CD14-positive monocyte (primary cell): Measurements from ENCODE around the gene THOC5. TPM values are rescaled to one million over a fixed set of nuclear protein-coding genes. Genes with fewer than 3 reads are reported as not detected.

ENCODE experiments used
- DNase-seq, 3 donors: peaks; one replicate each; pipeline ENCODE4 v3.0.0-alpha.2; 2011 to 2022
- H2AFZ ChIP-seq: 2 replicates; pipeline ENCODE4 v1.6.0; 2012; ENCODE audit warnings: mild to moderate bottlenecking, low read depth, low read length, inconsistent platforms; ENCODE audit not compliant: insufficient read depth, poor library complexity, severe bottlenecking
- H3K27ac ChIP-seq, 2 donors: 1 replicate in 1 of 2; 2 replicates in 1 of 2; pipeline ENCODE4 v1.5.1; 2012 to 2013; ENCODE audit warnings: low read length in 2 of 2, control low read depth in 1 of 2, inconsistent platforms in 1 of 2, low read depth in 1 of 2, mild to moderate bottlenecking in 1 of 2
- H3K27me3 ChIP-seq, 2 donors: one replicate each; pipeline versions ENCODE4 v1.6.0 to v1.6.1; 2011 to 2013; ENCODE audit warnings: low read length in 2 of 2; ENCODE audit not compliant: control insufficient read depth in 2 of 2, insufficient read depth in 2 of 2
- H3K36me3 ChIP-seq, 2 donors: replicated peaks in 1 of 2; 1 replicate in 1 of 2; 2 replicates in 1 of 2; pipeline versions ENCODE4 v1.5.1 to v1.6.1; 2012 to 2013; ENCODE audit warnings: low read length in 2 of 2, control low read depth in 1 of 2, inconsistent platforms in 1 of 2, mild to moderate bottlenecking in 1 of 2; ENCODE audit not compliant: insufficient read depth in 2 of 2, control insufficient read depth in 1 of 2
- H3K4me1 ChIP-seq, 2 donors: 1 replicate in 1 of 2; 2 replicates in 1 of 2; pipeline versions ENCODE4 v1.5.1 to v1.6.1; 2012 to 2013; ENCODE audit warnings: low read length in 2 of 2, control low read depth in 1 of 2, inconsistent platforms in 1 of 2, mild to moderate bottlenecking in 1 of 2, moderate library complexity in 1 of 2; ENCODE audit not compliant: insufficient read depth in 2 of 2, control insufficient read depth in 1 of 2
- H3K4me2 ChIP-seq: replicated peaks from 2 replicates; pipeline ENCODE3; 2012; ENCODE audit warnings: low read length, moderate library complexity, mild to moderate bottlenecking; ENCODE audit not compliant: poor library complexity, severe bottlenecking; ENCODE audit errors: extremely low read depth
- H3K4me3 ChIP-seq, 3 experiments: fragments of 200-600 bp in 1 of 3; sonication (generic) in 1 of 3; replicated peaks in 1 of 3; 1 replicate in 2 of 3; 2 replicates in 1 of 3; pipeline ENCODE4 v1.5.1; 2011 to 2013; ENCODE audit warnings: low read length in 3 of 3, mild to moderate bottlenecking in 3 of 3, control low read depth in 2 of 3, low read depth in 2 of 3, inconsistent platforms in 1 of 3, moderate library complexity in 1 of 3
- H3K79me2 ChIP-seq: 2 replicates; pipeline ENCODE4 v1.6.0; 2012; ENCODE audit warnings: mild to moderate bottlenecking, control low read depth, inconsistent platforms, low read length, moderate library complexity; ENCODE audit not compliant: insufficient read depth
- H3K9ac ChIP-seq: 2 replicates; pipeline ENCODE4 v1.6.0; 2017; ENCODE audit warnings: low read length, mild to moderate bottlenecking; ENCODE audit not compliant: insufficient read depth, poor library complexity, severe bottlenecking
- H3K9me3 ChIP-seq, 2 donors: replicated peaks in 1 of 2; 1 replicate in 1 of 2; 2 replicates in 1 of 2; pipeline versions ENCODE4 v1.5.1 to v1.6.1; 2012 to 2013; ENCODE audit warnings: low read length in 2 of 2, control low read depth in 1 of 2; ENCODE audit not compliant: control insufficient read depth in 1 of 2, insufficient read depth in 1 of 2
- H4K20me1 ChIP-seq: 2 replicates; pipeline ENCODE4 v1.6.0; 2012; ENCODE audit warnings: mild to moderate bottlenecking, low read length, control low read depth, moderate library complexity; ENCODE audit not compliant: insufficient read depth
- H3K27ac Mint-ChIP-seq, 7 donors: one replicate each; pipeline ENCODE4 v1.8.0; 2020; ENCODE audit warnings: mild to moderate bottlenecking in 7 of 7, mixed read lengths in 7 of 7, moderate library complexity in 6 of 7, inconsistent platforms in 2 of 7
- H3K27me3 Mint-ChIP-seq, 3 donors: one replicate each; pipeline ENCODE4 v1.8.0; 2021 to 2022; ENCODE audit warnings: low read depth in 3 of 3, mild to moderate bottlenecking in 3 of 3, mixed read lengths in 3 of 3, moderate library complexity in 3 of 3, inconsistent platforms in 1 of 3
- H3K36me3 Mint-ChIP-seq, 2 donors: one replicate each; pipeline ENCODE4 v1.8.0; 2020; ENCODE audit warnings: mixed read lengths in 2 of 2, inconsistent platforms in 1 of 2, mild to moderate bottlenecking in 1 of 2
- H3K4me1 Mint-ChIP-seq: one replicate; pipeline ENCODE4 v1.8.0; 2020; ENCODE audit warnings: mild to moderate bottlenecking, mixed read lengths
- H3K4me3 Mint-ChIP-seq, 2 donors: one replicate each; pipeline ENCODE4 v1.8.0; 2020; ENCODE audit warnings: mild to moderate bottlenecking in 2 of 2, mixed read lengths in 2 of 2, moderate library complexity in 1 of 2
- H3K9me3 Mint-ChIP-seq, 7 donors: one replicate each; pipeline ENCODE4 v1.8.0; 2020 to 2022; ENCODE audit warnings: mixed read lengths in 7 of 7, mild to moderate bottlenecking in 6 of 7, moderate library complexity in 6 of 7, inconsistent platforms in 2 of 7
- WGBS: methylation state at CpG from one replicate; pipeline ENCODE4 v1.1.5; 2013; ENCODE audit warnings: missing lambda C conversion rate; ENCODE audit not compliant: insufficient coverage; 5-methylcytosine and 5-hydroxymethylcytosine counted together
- intact Hi-C, 2 donors: fragments of 100-400 bp; cut with micrococcal nuclease; formaldehyde crosslinking; loops; one replicate each; pipeline versions ENCODE4 v1.15.0 to v1.15.1; 2023
- polyA plus RNA-seq, 3 donors: library from polyadenylated mRNA; depleted of rRNA in 1 of 3; unstranded in 2 of 3; stranded (reverse) in 1 of 3; fragments of 300-500 nt in 2 of 3; fragments of >200 nt in 1 of 3; fragmentation: Illumina TruSeq in 2 of 3; gene quantifications; 1 replicate in 2 of 3; 2 replicates in 1 of 3; pipeline ENCODE4 v1.2.3, GENCODE V29; 2012 to 2021
- TF ChIP-seq, protein P1 (sequence below): fragments of 200-600 bp; IDR thresholded peaks from one replicate; pipeline ENCODE4 v1.8.0; 2022; ENCODE audit warnings: antibody characterized with exemption, mild to moderate bottlenecking

The THOC5 gene
- polyA plus RNA-seq, 3 donors, result 19.6 to 29.9 (median 28.2) TPM

DNA sequence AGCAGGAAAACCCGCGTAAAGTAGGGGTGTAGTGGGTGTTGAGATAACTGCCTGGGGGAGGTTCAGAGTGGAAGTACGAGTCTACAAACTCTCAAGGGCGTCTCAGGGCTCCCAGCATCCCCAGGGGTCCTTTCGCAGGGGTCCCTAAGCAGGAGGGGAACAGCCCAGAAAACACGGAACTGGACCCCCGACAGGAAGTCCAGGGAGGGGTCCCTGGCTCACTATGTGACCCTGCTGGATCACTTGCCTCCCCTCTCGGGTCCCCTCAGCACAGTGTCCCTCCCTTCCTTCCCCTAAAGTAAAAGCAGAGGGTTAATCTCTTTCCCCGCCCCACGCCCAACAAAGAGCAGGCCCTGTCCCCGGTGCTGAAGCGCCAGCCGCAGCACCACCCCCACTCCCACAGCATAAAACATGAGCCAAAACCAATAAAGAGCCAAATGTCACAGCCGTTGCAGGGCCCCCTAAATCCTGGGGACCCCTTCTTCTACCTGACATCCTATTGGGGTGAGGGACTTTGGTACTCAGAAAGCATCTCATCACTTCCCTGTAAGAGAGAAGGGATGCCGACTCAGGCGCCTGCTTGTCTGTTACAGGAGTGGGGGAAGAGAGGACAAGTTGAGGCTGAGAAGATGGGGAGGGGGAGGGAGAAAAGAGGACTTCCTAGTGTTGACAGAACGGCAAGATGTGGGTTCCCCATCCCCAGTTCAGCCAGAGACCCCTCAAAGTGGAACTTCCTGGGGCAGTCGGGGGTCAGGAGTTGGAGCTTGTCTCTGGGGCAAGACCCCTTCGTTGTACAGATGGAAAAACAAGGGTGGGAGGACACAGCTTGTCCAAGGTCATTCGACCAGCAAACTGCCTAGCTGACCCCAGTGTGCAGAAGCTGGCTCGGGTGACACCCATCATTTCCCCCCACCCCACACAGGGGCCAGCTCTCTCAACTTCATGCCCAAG lies 75.0 kb downstream of the THOC5 start:
- Histone ChIP-seq H3K9me3 (peaks cover 0 to 17% of the 10 kb centered on the region in 2 donors), H3K36me3 (no peaks in the 10 kb centered on the region), H3K27ac (no peak overlapping the region), H3K9ac (no peak overlapping the region), H4K20me1 (peaks cover 21% of the 10 kb centered on the region), H2AFZ (no peak overlapping the region), H3K79me2 (no peaks in the 10 kb centered on the region), H3K27me3 (peaks cover 15 to 39% of the 10 kb centered on the region in 2 donors), H3K4me3 (no peak overlapping the region), H3K4me1 (peaks cover 22 to 46% of the 10 kb centered on the region in 2 donors), H3K4me2 (no peak overlapping the region)
- peaks cover 0 to 16% (median 6%) of the 10 kb centered on the region in 7 donors for H3K9me3 Mint-ChIP-seq
- TF ChIP-seq, protein P1, sequence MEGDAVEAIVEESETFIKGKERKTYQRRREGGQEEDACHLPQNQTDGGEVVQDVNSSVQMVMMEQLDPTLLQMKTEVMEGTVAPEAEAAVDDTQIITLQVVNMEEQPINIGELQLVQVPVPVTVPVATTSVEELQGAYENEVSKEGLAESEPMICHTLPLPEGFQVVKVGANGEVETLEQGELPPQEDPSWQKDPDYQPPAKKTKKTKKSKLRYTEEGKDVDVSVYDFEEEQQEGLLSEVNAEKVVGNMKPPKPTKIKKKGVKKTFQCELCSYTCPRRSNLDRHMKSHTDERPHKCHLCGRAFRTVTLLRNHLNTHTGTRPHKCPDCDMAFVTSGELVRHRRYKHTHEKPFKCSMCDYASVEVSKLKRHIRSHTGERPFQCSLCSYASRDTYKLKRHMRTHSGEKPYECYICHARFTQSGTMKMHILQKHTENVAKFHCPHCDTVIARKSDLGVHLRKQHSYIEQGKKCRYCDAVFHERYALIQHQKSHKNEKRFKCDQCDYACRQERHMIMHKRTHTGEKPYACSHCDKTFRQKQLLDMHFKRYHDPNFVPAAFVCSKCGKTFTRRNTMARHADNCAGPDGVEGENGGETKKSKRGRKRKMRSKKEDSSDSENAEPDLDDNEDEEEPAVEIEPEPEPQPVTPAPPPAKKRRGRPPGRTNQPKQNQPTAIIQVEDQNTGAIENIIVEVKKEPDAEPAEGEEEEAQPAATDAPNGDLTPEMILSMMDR, result no peak
- H3K27me3 Mint-ChIP-seq, result peaks cover 41 to 62% (median 45%) of the 10 kb centered on the region in 3 donors
- intact Hi-C loops, result no loop called here
- H3K36me3 Mint-ChIP-seq, result peaks cover 2 to 6% of the 10 kb centered on the region in 2 donors
- DNase-seq, result no peak
- H3K27ac Mint-ChIP-seq, result no peak overlapping the region
- H3K4me1 Mint-ChIP-seq, result peaks cover 34% of the 10 kb centered on the region
- H3K4me3 Mint-ChIP-seq, result peak overlapping the region in 1 of 2 donors; percentile 88
- WGBS, result 13% methylated on average over 13 of the region's 21 CpGs

- intact Hi-C loops, result no loop called here
- Histone ChIP-seq H2AFZ (no peak overlapping the region), H3K79me2 (no peaks in the 10 kb centered on the region), H3K4me3 (no peak overlapping the region), H3K4me1 (peaks cover 22 to 46% of the 10 kb centered on the region in 2 donors), H4K20me1 (peaks cover 21% of the 10 kb centered on the region), H3K9ac (no peak overlapping the region), H3K9me3 (peaks cover 0 to 17% of the 10 kb centered on the region in 2 donors), H3K27me3 (peaks cover 15 to 39% of the 10 kb centered on the region in 2 donors), H3K27ac (no peak overlapping the region), H3K4me2 (no peak overlapping the region), H3K36me3 (no peaks in the 10 kb centered on the region)
- peak overlapping the region in 1 of 2 donors; percentile 88 for H3K4me3 Mint-ChIP-seq
- TF ChIP-seq, protein P1, result no peak
- H3K4me1 Mint-ChIP-seq, result peaks cover 34% of the 10 kb centered on the region
- no peak for DNase-seq
- H3K36me3 Mint-ChIP-seq, result peaks cover 2 to 6% of the 10 kb centered on the region in 2 donors
- H3K27me3 Mint-ChIP-seq, result peaks cover 40 to 62% (median 47%) of the 10 kb centered on the region in 3 donors
- peaks cover 0 to 16% (median 6%) of the 10 kb centered on the region in 7 donors for H3K9me3 Mint-ChIP-seq
- no peak overlapping the region for H3K27ac Mint-ChIP-seq
- 14% methylated on average over 1 of the region's 4 CpGs for WGBS
Observed at GRCh38 chr22:29477723-29478318, 75.7 kb downstream of the THOC5 start.
